Daoy (cell line): ENCODE measurements around the gene VIL1. TPM values are rescaled to one million over a fixed set of nuclear protein-coding genes. Genes with fewer than 3 reads are reported as not detected.

Source experiments
- DNase-seq: peaks from one replicate; pipeline ENCODE4 v3.0.0-alpha.2; 2015; ENCODE audit warnings: low read depth
- total RNA-seq: library from RNA; depleted of rRNA; stranded (reverse); fragments of >200 nt; shearing (Covaris generic); gene quantifications from 2 replicates; pipeline ENCODE4 v1.2.3, GENCODE V29; 2014

The VIL1 gene
- total RNA-seq, 1 experiment from 2014 or later, result 0.06 TPM

DNA sequence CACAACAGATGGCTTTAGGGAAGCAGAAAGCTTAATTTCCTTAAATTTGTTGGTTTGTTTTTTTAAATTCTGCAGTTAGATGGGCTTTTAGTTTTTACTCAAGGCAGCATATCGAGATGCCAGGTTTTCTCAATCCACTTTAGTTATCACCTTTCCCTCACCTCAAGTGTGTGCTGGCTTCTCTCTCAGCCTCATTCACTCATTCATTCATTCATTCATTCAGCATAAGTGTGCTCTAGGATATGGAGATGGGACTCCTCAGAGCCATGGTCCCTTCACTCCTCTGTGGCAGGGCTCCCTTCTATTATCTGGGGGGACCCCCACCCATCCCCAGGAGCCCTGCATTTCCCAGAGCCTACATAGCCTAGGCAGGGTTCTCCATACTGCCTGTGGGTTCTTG lies 19.0 kb downstream of the VIL1 start:
- DNase-seq, result no peak

DNA sequence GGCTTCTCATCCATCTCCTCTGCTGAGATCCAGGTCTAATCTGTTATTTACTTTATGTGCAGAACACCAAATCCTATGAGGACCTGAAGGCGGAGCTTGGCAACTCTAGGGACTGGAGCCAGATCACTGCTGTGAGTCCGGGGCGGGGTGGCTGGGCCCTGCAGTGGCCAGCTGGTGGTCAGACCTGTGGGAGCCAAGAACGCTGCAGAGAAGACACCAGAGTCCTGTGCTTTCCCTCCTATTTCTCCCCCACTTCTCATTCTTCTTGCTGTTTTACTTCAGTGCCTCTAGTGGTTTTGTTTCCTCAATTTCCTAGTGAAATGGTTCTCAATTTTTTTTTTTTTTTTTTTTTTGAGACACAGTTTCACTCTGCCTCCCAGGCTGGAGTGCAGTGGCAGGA lies 19.7 kb downstream of the VIL1 start:
- no peak for DNase-seq

- DNase-seq, result no peak
Observed at GRCh38 chr2:218444692-218445357, 25.9 kb downstream of the VIL1 start.

- DNase-seq, result no peak
Observed at GRCh38 chr2:218445602-218446001, 26.7 kb downstream of the VIL1 start.

GRCh38 chr2:218446547-218446946 lies 27.6 kb downstream of the VIL1 start:
- DNase-seq, result no peak

GRCh38 chr2:218447072-218447471 lies 28.1 kb downstream of the VIL1 start:
- no peak for DNase-seq

GRCh38 chr2:218448934-218449333 lies 30.0 kb downstream of the VIL1 start:
- peak; percentile 36 for DNase-seq

DNA sequence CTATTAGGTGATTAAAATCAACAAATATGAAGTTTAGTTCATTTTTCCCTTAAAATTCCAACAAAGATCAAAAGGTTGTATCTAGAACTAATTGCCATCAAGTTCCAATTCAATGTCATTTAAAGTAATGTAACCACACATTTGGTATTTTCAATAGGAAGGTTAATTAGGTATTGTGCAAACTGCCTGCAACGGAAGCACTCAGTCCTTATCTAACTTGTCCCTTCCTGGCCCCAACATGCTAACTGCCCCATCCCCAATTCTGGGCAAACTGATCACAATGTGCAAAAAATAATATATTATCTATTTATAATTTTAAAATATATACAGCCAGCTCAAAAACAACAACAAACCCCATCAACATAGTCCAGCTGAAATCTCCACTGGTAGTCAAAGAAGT lies 33.2 kb downstream of the VIL1 start:
- DNase-seq, result no peak

DNA sequence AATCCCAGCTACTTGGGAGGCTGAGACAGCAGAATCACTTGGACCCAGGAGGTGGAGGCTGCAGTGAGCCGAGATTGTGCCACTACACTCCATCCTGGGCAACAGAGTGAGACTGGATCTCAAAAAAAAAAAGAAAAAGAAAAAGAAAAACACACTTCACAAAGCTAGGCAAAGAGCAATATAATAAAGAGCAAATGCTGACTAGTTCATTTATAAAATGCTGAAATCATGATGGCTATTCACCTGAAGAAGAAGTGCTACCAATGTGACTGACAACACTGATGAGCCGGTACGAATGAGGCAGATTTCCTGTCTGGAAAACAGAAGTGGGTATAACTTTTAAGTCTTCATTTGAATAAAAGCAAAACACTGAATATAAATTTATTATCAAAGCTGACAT lies 37.9 kb downstream of the VIL1 start:
- DNase-seq, result no peak

DNA sequence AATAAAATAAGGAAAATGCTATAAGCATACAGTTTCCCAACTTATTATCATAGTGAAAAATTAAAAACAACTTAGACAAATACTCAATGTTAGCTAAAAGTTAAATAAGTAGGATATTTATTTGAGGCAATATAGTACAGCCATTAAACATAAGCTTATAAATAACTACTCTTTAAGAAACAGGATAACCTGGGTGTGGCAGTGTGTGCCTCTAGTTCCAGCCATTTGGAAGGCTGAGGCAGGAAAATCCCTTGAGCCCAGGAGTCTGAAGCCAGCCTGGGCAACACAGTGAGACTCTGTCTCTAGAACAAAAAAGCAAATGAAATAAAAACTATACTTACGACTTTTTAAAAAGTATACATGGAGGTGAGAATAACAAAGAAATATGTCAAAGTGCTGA lies 39.7 kb downstream of the VIL1 start:
- no peak for DNase-seq

DNA sequence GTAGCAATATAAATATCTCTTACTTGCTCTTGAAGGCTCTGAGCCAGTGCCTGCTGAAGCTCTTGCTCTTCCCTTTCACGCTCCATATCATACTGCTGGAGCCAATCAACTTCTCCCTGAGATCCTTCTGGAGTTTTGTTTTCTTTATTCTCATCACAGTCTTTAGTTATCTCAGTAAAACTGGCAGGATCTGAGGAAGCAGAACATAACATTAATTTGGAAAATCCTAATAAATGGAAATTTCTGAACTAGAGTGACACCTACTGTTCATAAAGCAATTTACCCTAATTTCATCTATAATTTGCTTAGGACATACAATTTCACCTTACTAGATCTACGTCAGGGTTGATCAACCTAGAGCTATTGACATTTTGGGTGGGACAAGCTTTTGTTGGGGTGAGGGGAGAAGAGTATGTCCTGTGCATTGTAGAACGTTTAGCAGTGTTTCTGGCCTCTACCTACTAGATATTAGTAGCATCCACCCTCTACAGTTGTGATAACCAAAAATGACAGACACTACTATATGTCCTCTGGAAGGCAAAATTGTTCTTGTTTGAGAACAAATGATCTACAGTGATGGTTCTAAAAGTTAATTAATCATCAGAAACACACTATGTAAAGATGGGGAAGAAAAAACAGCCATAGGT lies 47.2 kb downstream of the VIL1 start:
- DNase-seq, result no peak

DNA sequence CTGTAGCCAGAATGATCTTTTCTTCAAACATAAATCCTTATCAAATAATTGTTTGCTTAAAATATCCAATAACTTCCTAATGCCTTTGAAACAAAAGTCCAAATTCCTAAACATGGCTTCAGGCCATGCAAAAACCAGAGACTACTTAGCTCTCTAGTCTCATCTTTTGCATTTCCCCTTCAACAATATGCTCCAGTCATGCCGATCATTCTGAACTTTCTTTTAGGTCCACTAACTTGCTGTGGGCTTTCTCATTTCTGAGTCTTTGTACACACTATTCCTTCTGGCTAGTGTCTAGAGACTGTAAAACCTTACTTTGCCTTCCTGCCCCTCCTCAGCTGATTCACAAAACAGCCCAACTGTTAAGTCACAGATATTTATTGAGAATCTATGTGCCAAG lies 51.5 kb downstream of the VIL1 start:
- no peak for DNase-seq

GRCh38 chr2:218471036-218471435 lies 52.1 kb downstream of the VIL1 start:
- DNase-seq, result no peak

DNA sequence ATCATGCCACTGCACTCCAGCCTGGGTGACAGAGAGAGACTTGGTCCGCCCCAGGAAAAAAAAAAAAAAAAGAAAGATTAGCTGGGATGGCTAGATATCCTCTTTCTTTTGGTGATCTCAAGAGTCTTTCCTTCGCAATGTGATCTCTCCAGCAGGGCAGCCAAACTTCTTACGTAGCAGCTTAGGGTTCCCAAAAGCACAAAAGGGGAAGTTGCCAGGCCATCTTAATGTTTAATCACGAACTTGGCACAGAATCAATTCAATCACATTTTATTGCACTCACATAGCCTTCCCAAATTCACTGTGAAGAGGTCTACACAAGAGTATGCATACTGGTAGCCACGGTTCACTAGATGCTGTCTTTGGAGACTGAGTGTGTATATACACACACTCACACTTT lies 53.1 kb downstream of the VIL1 start:
- no peak for DNase-seq

DNA sequence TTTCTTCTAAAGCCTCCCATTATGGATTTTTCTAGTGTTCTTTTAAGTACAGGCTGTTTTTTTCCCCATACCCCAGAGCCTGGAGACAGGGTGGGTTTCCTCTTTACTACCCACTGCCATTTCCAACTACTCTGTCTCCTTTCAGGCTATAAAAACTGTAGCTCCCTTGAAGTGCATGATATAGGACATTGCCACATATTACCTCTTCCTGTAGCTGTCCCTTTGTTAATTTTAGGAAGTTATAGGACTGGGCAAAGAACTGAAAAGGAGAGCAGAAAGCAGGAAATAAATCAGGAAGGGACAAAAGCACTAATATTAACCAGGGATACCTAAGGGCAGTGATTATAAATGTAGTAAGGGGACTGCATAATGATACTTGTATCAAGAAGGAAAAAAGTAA lies 54.1 kb downstream of the VIL1 start:
- DNase-seq, result no peak

DNA sequence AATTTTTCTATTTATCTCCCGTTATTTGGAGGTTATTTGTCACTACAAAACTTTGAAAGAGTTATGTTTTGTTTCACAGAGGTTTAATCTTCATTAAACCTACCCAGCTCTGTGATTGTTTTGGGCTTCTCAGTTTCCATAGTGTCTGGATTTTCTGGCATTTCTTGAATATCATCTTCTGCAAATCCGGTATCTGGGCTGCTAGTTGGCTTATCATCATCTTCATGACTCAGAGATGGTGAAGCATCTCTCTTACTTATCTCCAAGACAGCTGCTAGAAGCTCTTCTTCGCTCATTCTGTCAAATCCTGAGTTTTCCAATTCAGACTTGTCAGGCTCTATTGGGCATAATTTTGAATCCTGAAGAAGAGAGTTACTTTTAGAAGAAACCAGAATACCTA lies 55.6 kb downstream of the VIL1 start:
- DNase-seq, result no peak

- DNase-seq, result no peak
Observed at GRCh38 chr2:218476676-218477075, 57.8 kb downstream of the VIL1 start.

- no peak for DNase-seq
Observed at GRCh38 chr2:218477247-218477646, 58.3 kb downstream of the VIL1 start.

- no peak for DNase-seq
Observed at GRCh38 chr2:218478544-218478943, 59.6 kb downstream of the VIL1 start.

DNA sequence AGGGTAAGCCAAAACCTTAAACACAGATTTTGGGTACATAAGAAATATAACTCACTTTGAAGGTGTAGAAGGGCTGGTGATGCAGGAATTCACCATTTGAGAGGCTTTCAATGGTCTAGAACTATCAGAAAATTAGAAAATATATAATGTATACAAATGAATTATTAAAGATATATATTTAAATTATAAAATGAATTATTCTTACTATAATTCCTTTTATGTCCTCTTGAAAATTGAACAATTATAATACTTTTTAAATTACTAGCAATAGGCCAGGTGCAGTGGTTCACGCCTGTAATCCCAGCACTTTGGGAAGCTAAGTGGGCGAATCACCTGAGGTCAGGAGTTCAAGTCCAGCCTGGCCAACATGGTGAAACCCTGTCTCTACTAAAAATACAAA lies 60.7 kb downstream of the VIL1 start:
- no peak for DNase-seq

GRCh38 chr2:218482651-218483050 lies 63.7 kb downstream of the VIL1 start:
- DNase-seq, result no peak

DNA sequence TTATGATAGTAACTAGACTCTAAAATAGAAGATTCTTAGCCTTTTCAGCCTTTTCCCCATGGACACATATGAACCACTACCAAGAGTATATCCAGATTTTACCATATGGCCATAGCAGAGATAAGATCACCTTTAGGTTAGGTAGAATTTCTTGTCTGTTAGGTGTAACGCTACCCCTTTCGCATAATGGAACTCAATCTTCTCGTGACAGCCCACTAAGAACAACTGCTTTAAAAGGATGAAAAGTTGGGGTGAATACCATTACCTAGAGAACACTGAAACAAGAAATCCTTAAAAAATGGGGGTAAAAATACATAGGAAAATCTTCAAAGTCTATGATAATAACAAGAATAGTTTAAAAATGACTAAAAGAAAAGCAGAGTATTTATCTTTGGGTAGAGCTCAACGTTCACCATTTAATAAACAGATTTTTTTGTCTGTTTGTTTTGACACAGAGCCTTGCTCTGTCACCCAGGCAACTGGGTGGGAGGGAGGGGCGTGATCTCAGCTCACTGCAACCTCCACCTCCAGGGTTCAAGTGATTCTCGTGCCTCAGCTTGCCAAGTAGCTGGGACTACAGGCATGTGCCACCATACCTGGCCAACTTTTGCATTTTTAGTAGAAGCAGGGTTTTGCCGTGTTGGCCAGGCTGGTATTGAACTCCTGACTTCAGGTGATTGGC lies 67.2 kb downstream of the VIL1 start:
- DNase-seq, result no peak

DNA sequence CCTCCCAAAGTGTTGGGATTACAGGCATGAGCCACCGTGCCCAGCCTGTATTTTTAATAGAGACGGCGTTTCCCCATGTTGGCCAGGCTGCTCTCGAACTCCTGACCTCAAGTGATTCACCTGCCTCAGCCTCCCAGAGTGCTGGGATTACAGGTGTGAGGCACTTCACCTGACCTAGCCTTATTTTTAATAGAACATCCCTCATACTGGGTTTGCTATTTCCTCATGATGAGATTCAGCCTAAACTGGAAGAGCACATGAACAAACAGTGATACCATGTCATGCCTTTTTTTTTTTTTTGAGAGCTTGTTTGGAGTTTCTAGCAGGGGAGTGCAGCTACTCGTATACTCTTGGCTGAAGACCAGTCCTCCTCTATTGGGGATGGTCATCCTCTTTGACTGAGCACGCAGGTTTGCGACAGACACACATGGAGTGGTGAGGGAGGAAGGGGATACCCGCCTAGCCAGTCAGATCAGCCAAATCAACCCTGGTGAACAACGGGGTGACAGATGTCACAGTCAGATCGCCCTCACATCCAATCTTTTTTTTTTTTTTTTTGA lies 81.7 kb downstream of the VIL1 start:
- DNase-seq, result no peak
